Tibial nerve (tissue), 4 donors: Measurements from ENCODE around the gene NEDD4L.

Source experiments
- CTCF ChIP-seq, 5 experiments: fragments of 200-600 bp in 3 of 5; fragments of 450-650 bp in 2 of 5; sonication (generic) in 3 of 5; IDR thresholded peaks; one replicate each; pipeline ENCODE4 v1.5.1; 2016 to 2019; ENCODE audit warnings: antibody characterized with exemption in 5 of 5, mild to moderate bottlenecking in 3 of 5, moderate library complexity in 2 of 5
- EP300 ChIP-seq, 2 donors: sonication (generic); formaldehyde crosslinking; IDR thresholded peaks; one replicate each; pipeline ENCODE4 v1.6.1; 2017; ENCODE audit warnings: antibody characterized with exemption in 2 of 2, mild to moderate bottlenecking in 1 of 2

GRCh38 chr18:58235001-58235436, 191.0 kb downstream of the NEDD4L start:
- TF ChIP-seq EP300 (IDR thresholded peaks at IDR 0.05) (no peak), CTCF (IDR thresholded peaks at IDR 0.05) (no peak)
